HG03103 (cell line): ENCODE results near the gene KCNN3.

Source experiments
- ATAC-seq: cut with Tn5 transposase; IDR thresholded peaks from one replicate; pipeline ENCODE4 v1.9.1; 2021; ENCODE audit warnings: low read depth; ENCODE audit not compliant: unreplicated experiment

Gene KCNN3

DNA sequence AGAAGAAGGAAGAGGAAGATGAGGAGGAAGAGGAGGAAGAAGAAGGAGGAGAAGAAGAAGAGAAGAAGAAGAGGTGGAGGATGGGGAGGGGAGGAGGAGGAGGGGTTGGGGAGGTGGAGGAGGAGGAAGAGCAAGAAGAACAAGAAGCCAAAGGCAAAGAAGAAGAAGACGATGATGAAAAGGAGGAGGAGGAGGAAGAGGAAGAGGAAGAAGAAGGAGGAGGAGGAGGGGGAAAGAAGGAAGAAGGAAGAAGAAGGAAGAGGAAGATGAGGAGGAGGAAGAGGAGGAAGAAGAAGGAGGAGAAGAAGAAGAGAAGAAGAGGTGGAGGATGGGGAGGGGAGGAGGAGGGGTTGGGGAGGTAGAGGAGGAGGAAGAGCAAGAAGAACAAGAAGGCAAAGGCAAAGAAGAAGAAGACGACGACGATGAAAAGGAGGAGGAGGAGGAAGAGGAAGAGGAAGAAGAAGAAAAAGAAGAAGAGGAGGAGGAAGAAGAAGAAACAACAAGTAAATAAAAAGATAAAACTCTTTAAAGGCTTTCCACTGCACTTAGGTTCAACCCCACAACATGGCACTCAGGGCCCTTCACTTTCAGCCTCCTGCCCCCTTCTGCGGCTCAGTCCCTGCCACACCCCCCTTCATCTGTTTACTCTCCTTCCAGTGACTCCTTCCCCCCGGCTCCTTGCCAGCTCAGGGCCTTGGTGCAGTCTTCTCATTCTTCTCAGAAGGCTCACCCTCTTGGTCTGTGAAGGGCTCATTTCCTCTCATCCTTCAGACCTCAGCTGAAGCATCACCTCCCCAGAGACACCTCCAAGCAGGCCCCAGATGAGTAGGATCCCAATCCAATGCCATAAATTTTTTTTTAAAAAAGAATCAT is 114.0 kb downstream of the KCNN3 start:
- ATAC-seq = no peak

DNA sequence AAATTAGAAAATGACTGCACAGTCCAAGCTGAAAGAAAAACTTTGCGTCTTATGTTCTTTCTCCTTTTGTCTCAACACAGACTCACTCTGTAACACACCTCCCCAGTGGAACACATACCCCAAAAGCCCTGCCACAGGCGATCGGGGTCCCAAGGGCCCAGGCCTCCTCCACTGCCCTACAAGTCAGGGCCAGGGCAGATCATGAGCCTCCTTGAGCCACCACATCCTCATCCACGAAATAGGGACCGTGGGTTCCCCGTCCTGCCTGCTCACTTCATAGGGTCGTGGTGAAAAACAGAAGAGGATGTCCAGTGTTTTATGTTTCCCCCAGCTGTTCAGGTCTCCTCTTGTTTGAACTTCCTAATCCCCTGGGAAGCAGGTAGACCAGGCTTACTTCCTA is 116.7 kb downstream of the KCNN3 start:
- no peak for ATAC-seq

DNA sequence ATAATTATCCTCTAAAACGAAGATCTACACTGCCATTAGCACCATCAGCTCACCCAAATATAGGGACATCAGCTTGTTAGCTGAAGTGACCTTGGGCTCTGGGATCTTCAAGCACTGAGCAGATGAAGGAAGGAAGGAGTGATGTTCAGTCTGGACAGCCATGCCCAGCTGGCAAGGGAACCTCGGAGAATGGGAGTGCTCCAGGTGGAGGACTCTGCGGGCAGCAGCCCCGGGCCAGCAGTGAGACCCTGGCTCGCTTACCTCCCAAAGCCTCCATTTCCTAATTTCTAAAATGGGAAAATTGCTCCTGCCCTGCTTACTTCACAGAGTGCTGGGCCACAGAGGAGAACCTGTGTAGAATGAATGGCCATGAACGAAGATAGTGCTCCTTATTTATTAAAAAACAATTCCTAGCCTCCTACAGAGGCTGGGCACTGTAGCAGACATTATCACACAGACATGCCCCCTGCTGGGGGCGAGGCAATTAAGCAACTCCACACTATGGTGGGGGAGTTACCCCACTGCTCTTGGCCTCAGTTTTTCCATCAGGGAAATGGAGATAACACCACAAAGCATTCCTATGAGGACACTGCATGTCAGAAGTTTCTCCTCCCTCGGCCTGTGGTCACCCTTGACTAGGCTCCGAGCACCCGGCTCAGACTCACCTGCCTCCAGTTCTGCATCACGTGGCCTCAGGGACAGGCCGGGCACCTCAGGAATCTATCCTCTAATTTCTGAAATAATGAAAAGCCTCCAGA is 117.6 kb downstream of the KCNN3 start:
- no peak for ATAC-seq

DNA sequence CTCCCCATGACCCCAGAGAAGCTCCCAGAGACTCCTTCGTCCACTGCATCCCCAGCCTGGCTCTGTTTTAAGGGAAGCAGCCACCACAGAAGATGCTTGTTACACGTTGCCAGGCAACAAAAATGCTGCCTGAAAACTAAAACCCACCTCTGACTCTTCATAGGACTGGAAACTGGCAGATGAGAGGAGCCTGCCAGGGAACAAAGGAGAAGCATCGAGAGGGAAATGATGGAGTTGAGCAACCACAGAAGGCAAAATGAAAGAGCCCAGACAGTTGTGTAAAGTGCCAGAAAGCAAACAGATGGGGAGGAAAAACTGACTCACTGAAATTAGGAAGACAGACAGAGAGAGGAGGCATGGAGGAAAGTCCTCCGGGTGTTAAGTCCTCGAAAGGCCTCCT is 118.4 kb downstream of the KCNN3 start:
- no peak for ATAC-seq

DNA sequence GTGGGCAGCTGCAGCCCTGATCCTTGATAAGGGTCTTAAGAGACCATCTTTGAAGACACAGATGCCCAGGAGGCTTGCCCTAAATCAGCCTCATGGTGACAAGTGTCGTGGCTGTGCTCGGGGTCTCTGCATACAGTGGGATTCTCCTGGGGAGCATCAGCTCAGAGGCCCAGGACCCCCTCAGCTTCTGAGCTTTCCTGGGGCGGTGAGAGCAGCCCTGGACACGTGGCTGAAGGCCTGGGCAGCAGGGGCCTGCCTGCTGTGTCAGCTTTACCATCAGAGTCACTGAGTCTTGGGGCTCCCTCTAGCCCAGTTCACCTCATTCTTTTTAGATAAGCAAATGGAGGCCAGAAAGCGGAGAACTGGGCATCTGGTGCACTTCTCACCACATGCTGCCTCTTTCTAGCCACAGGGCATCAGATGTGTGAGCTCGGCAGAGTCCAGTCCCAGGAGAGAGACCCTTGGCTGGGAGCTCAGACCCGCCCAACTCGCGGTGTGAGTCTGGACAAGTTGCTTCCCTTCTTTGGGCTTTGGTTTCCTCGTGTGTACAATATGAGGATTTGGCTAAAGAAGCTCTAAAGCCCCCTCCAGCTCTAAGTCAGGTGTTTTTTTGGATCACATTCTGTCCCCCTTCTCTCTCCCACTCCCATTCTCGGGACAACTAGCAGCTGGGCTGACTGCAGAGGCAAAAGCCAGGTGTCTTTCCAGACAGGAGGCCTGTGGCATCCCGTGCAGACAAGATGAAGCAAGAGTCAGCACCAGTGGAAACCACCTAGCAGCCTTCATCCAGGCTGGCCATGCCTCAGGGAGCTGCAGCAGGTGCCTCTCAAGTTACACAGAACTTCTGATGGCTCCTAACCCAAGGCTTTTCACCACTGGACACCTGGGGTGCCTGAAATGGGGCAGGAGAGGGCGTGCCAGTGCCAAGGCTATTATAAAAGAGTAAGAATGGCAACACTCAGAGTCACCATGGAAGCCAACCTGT is 119.1 kb downstream of the KCNN3 start:
- no peak for ATAC-seq

DNA sequence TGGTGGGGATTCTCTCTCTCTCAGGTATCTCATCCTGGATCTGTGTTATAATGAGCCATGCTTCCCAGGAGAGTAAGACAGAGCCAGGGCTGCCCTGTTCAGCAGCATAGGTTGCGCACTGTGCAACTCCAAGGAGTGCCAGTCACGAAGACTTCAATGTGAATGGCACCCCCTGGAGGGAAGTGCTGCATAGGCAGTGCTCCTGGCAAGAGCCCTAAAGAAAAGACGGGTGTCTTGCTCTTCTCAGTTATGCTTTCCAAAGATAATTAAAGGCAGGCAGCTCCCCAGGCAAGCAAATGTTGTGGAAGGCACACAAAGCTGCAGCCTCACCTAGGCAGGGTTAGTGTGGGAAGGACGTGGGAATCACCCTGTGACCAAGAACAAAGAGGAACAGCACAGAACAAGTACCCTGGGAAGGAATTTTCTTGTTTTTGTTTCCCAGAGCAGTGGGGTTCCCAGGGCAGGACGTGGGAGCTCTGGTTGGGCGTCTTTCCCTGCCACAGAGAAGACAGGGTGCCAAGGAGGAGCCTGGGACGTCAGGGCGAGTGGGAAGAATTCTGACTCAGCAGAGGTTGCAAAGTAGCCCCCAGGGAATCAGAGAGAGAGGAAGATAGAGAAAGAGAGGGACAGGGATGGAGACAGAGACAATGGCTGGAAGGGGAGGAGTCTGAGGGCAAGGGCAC is 120.9 kb downstream of the KCNN3 start:
- ATAC-seq = no peak

DNA sequence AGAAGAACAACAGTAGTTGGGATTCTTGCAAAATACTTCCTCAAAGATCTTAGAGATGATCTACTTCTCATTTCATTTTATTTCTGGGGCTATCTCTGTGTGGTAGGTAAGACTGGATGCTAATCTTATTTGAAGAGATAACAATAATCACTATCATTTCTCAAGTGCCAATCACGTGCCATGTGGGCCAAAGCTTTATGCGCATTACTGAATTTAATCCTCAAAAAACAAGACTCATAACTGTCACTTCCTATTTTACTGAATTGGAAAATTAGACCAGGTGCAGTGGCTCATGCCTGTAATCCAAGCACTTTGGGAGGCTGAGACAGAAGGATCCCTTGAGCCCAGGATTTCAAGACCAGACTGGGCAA is 121.7 kb downstream of the KCNN3 start:
- no peak for ATAC-seq

DNA sequence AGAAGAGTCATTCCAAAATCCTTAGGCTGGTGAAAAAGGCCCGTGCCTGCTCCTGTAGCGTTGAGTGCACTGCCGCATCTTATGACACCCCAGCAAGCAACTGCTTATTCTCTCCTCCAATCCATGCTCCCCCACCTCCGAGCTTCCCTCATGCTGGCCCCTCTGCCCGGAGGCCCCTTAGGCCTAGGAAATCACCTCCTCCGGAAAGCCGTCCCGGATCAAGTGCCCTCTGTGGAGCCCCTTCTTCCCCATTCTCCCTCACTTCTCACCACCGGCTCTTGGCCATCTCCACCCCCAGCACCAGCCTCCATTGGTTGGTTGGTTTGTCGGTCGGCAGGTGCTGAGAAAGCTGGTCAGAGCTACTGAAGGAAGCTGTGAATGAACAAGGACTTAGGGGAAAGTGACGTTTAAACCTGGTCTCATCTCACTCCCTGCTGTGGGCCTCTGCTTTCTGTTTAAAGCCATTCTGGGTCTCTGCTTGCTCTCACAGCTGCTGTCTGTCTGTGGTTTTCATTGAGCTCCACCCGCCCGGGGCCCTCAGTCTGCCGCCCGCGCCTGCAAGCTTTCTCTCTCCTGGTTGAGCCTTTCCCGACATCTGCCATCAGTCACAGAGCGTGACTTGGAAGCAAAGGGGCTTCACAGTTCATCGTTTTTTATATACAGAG is 122.2 kb downstream of the KCNN3 start:
- no peak for ATAC-seq

DNA sequence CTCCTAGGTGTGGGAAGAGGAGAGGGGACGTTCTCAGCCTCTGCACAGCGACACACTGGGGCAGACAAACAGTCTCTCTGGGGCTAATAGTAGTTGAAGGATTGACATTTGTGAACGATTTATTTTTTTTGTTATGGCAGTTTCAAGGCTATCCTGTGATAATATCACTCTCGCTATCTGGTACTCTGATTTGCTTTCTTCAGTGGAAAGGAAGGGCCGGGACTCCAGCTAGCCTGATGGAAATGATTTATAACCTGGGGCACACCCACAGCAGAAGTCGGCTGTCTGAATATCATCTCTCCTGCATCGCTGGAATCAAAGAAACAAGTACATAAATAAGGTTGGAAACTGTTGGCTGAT is 122.7 kb downstream of the KCNN3 start:
- ATAC-seq = no peak

DNA sequence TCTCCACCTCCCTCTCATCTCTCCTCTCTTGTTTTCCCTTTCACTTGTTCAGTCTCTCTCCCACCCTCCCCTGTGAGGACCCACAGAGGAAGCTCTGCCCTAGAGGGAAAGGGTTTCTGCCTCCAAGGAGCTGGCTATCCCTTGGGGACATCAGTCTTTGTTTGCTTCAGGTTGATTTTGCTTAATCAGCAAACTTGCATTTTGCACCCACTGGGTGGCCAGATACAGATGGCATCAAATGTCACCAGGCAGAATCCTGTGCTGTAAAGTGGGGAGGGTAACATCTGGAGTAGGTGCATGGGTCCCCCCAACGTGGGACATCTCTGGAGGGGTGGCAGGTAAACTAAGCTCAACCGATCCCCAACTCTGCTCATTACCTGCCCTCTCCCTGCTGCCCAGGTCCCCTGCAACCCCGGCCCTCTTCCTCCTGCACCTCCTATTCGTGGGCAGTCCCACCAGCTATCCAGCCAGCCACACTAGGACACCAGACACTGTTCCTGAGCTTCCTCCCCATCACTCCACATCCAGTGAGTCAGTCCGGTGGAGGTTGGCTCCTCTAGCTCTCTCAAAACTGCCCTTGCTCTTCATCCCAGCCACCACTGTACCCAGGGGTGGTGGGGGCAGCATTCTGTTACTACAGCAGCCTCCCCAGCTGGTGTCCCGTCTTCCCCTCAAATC is 123.3 kb downstream of the KCNN3 start:
- ATAC-seq = no peak

DNA sequence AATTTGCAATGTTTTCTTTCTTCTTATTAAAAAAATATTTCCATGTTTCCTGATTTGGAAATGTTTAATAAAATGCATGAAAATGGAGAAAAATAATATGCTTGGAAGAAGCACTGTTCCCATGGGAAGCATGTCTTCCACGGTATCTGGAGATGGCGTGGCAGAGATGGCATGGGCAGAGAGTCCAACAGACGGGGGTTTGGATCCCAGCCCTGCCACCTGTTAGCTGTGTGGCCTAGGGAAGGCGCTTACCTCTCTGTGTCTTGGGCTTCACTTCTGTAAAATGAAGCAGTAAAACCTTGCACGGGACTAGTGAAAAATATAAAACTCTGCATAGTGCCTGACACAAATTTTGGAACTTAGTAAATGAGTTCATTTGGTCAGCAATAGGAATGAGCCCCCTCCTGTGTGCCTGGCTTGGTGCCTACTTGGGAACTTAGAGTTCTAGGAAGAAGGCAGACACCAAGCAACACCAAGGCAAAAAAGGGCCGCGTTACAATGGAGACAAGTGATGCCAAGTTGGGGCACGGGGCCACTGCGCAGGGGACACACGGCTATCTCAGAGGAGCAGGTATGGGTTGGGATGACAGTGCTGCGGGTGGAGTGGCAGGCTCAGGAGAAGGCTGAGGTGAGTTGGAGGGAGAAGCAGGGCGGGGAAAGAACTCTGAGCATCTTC is 124.2 kb downstream of the KCNN3 start:
- ATAC-seq = no peak

DNA sequence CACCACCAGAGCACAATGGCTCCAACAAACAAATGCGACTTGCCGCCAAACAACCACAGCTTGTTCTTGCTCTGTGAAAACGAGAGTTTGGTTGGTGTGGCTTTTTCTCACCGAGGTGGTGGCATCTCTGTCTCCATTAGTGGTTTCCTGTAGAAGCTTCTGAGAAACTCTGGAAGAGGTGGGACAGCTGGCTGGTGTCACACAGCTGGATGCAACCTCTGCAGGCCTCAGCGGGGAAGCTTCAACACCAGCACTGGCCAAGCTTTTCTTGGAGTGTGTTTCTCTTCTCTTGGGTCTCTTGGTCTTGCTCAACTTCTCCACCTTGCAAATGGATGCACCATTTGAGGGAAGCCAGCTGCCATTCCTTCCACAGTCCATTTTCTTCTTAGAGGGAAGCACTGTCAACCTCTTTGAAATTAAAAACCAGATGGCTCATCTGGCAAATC is 124.8 kb downstream of the KCNN3 start:
- ATAC-seq = no peak

DNA sequence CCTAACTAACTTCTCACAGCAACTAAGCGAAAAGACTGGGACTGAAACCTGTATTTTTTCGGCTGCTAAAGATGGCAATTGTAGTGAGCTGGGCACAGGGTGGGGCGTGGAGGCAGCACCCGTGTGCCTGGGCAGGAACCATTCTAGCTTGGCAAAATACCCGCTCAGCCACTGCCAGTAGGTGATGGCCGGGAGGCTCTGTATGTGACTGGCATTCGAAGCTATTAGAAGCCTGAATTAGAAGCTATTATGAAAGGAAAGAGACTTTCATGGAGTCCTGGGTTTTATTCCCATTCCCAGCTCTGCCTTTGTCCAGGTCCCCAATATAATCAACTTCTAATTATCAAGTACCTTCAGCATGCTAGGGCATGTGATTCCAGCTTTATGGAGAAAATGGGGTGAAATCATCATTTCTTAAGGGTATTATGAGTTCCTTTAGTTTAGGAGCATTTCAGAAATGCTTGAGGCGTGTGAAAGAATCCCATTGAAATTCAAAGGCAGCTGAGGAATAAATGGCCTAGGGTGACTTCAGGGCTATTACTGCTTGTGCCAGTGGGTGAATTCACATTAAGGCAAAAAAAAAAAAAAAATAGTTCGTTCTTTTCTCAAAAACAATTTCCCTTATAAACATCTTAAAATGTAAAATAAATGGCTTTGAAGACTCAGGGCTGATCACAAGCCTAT is 125.6 kb downstream of the KCNN3 start:
- no peak for ATAC-seq

DNA sequence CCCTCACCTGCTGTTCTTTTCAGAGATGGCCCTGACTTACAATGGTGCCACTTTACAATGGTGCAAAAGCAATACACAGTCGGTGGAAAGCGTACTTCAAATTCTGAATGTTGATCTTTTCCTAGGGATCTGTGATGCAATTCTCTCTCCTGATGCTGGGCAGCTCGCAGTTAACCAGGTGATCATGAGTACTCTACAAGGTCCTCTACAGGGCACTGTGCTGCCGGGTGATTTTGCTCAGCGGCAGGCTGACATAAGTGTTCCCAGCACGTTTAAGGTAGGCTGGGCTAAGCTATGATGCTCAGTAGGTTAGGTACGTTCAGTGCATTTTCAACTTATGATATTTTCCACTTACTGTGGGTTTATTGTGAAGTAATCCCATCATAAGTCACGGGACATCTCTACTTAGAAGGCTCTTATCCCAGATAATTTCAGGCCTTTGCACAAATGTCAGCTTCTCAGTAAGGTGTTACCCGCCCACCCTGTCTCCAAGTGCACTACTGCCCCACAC is 126.5 kb downstream of the KCNN3 start:
- no peak for ATAC-seq

DNA sequence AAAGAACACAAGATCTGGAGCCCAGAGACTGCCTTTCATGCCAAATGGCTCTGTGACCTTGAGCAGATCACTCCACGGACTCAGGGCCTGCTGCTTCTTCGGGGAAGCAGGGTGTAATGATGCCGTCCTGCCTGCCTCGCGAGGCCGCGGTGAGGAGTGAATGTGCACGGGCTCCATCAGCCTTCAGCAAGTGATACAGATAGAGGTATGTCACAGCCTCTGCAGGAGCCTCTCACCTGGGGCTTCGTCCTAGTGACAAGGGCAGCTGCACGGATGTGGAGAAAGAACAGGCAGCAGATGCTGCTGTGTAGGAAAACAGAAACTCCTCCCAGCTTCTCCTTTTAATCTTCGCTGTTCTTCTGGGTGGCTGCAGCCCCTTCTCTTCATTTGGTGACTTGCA is 127.5 kb downstream of the KCNN3 start:
- ATAC-seq = no peak

DNA sequence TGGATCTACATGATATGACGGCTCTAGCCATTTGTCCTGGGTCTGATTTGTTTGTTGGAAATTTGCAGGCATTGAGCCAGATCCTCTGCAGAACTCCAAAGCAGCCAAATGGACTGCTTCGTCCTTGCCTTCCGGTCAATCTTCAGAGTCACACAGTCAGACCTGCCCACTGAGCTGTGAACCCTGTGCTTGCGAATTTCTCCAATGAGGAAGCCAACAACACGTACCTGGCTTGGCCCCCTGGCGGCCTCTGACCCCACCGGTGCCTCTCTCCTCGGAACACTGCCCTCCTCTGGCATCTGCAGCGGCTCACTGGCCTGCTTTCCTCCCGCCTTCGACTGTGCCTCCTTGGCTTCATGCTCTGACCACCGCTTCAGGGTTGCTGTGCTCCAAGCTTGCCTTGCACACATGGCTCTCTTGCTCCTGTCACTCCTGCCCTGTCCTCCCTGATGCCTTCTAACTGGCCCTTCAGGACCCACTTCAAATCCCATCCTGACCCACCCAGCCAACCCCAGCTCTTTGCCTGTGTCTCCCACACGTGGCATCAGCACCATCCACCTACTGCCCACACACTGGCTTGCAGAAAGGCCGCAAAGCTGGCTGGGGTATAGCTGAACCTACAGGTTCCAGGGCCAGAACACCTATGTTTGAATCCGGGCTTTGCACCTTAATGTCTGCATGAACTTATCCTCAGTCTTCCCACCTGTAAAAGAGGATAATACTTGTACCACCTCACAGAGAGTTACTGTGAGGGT is 128.2 kb downstream of the KCNN3 start:
- ATAC-seq = no peak

DNA sequence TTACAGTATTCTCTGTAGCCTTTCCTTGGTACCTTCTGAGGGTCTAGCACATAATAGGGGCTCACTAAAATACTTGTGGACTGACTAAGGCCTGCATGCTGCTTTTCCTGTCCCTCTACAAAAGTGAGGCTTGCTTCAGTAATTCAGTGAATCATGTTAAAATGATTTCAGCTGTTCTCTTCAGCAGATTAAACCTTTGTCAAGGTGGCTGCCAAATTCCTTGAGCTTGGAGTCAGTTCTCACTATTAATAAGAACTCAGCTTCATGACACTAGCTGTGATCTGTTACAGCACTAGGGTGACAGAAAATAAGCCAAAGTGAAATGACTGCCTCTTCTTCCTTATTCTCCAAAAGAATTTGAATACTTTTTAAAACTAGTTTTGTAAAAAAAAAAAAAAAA is 128.8 kb downstream of the KCNN3 start:
- no peak for ATAC-seq
